ENCODE results near the gene CACNA1C. TPM values are rescaled to one million over a fixed set of nuclear protein-coding genes. Genes with fewer than 3 reads are reported as not detected.

The CACNA1C gene
- total and polyA plus RNA-seq, 10 of the 15 experiments (the other 5 are each of a cell fraction or from before 2014, with no cell fraction given): under 0.01 to 0.15 (median 0.09) TPM; not detected in 5

DNA sequence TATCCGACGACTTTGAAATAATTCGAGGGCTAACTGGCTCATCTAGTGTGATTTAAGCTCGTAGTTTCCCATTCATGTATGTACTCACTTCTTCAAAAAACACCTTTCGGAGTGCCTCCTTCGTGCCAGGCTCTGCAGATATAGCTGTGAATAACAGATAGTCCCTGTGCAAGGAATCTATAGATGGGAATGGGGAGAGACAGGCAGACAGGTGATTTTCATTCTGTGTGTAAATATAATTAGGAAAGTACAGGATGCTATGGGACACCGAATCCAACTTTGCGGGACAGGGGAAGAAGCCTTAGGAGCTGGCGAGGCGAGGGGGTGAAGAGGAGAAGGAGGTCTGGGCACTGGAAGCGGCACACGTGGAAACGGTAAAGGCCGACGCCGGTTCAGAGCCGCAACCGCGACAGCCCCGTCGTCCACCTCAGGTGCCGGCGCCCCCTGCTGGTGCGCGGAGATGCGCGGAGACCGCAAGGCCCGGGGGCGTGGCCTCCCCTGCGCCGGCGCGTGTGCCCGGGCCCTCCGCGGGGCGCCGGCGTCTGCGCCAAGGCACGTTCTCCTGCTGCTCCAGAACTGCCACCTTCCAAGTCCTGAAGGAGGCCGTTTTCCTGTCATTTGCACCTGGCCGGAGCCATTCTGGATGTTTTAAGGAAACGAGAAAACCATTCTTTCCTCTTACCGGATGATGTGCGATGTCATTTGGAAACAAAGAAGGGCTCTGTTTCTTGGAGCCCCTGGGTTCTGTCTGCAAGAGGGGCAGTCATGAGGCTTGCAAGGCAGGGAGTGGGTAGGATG lies 18.0 kb upstream of the CACNA1C start (continued):
- TF ChIP-seq ZNF687 (IDR thresholded peaks at IDR 0.05): peak; percentile 67
- peak; percentile 86; the same call in 1 of the 2 replicates for TF ChIP-seq STAT1 (conservative IDR thresholded peaks at IDR 0.05)
- TF ChIP-seq, protein P1, sequence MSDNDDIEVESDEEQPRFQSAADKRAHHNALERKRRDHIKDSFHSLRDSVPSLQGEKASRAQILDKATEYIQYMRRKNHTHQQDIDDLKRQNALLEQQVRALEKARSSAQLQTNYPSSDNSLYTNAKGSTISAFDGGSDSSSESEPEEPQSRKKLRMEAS (IDR thresholded peaks at IDR 0.05; ENCODE audit: low read depth, low read length): peak; percentile 68
- no peak for TF ChIP-seq EZH2 (IDR thresholded peaks at IDR 0.05; ENCODE audit: borderline replicate concordance, control insufficient read depth, low read depth, low read length)
- TF ChIP-seq ZBED1 (IDR thresholded peaks at IDR 0.05; ENCODE audit: borderline replicate concordance): no peak
- TF ChIP-seq MEF2B (IDR thresholded peaks at IDR 0.05; ENCODE audit: partially characterized antibody, poor library complexity, severe bottlenecking): no peak
- no peak for TF ChIP-seq E2F4 (IDR thresholded peaks at IDR 0.05; ENCODE audit: low read depth, low read length)
- TF ChIP-seq BMI1 (IDR thresholded peaks at IDR 0.05; ENCODE audit: borderline replicate concordance): no peak
- no peak for TF ChIP-seq PML (IDR thresholded peaks at IDR 0.05; ENCODE audit: low read length)
- TF ChIP-seq NFXL1 (IDR thresholded peaks at IDR 0.05; ENCODE audit: borderline replicate concordance): no peak
- no peak for TF ChIP-seq JUNB (IDR thresholded peaks at IDR 0.05)
- no peak for TF ChIP-seq ATF3 (IDR thresholded peaks at IDR 0.05; ENCODE audit: borderline replicate concordance, extremely low read depth, low read depth, low read length)
- TF ChIP-seq, protein P2, sequence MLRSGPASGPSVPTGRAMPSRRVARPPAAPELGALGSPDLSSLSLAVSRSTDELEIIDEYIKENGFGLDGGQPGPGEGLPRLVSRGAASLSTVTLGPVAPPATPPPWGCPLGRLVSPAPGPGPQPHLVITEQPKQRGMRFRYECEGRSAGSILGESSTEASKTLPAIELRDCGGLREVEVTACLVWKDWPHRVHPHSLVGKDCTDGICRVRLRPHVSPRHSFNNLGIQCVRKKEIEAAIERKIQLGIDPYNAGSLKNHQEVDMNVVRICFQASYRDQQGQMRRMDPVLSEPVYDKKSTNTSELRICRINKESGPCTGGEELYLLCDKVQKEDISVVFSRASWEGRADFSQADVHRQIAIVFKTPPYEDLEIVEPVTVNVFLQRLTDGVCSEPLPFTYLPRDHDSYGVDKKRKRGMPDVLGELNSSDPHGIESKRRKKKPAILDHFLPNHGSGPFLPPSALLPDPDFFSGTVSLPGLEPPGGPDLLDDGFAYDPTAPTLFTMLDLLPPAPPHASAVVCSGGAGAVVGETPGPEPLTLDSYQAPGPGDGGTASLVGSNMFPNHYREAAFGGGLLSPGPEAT (IDR thresholded peaks at IDR 0.05; ENCODE audit: low read depth): no peak
- TF ChIP-seq KAT2A (conservative IDR thresholded peaks at IDR 0.05; ENCODE audit: control insufficient read depth, low read depth, low read length): no peak
- no peak for TF ChIP-seq KDM1A (IDR thresholded peaks at IDR 0.05; ENCODE audit: borderline replicate concordance)
- TF ChIP-seq, protein P3, sequence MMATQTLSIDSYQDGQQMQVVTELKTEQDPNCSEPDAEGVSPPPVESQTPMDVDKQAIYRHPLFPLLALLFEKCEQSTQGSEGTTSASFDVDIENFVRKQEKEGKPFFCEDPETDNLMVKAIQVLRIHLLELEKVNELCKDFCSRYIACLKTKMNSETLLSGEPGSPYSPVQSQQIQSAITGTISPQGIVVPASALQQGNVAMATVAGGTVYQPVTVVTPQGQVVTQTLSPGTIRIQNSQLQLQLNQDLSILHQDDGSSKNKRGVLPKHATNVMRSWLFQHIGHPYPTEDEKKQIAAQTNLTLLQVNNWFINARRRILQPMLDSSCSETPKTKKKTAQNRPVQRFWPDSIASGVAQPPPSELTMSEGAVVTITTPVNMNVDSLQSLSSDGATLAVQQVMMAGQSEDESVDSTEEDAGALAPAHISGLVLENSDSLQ (IDR thresholded peaks at IDR 0.05): no peak
- TF ChIP-seq KLF5 (IDR thresholded peaks at IDR 0.05; ENCODE audit: partially characterized antibody): peak; percentile 46
- TF ChIP-seq BHLHE40 (IDR thresholded peaks at IDR 0.05; ENCODE audit: borderline replicate concordance in 1 of 2, low read depth in 2 of 2, low read length in 1 of 2): peak; percentile 34 to 84; a peak in 3 of 4 replicates

Measured in GM12878 (cell line).